HG03135 (cell line): ENCODE measurements around the gene PBX2.
"Not testable (repeated sequence)": the region's sequence is repeated elsewhere in the genome, so short reads cannot be mapped to it uniquely, and the experiment has no call there.

Experiments
- ATAC-seq: cut with Tn5 transposase; IDR thresholded peaks from one replicate; pipeline ENCODE4 v1.9.1; 2021; ENCODE audit warnings: mild to moderate bottlenecking, moderate library complexity; ENCODE audit not compliant: unreplicated experiment

PBX2 gene

GRCh38 chr6:32151863-32152768 is 37.9 kb downstream of the PBX2 start, which contains the start of gene PRRT1:
Gene PRRT1, minus strand, starts transcription at chr6:32151939. Its CDS starts 112 bp downstream, at chr6:32151827.
- no peak for ATAC-seq

GRCh38 chr6:32151181-32151862 is 38.7 kb downstream of the PBX2 start:
- ATAC-seq, result no peak

GRCh38 chr6:32149932-32150870 is 39.8 kb downstream of the PBX2 start:
- ATAC-seq, result no peak

- no peak for ATAC-seq
Observed at GRCh38 chr6:32149092-32149755, 40.8 kb downstream of the PBX2 start.

- ATAC-seq, result no peak
Observed at GRCh38 chr6:32148289-32149091, 41.5 kb downstream of the PBX2 start.

GRCh38 chr6:32147401-32148132 is 42.4 kb downstream of the PBX2 start:
- no peak for ATAC-seq

- ATAC-seq, result no peak
Observed at GRCh38 chr6:32146687-32147086, 43.3 kb downstream of the PBX2 start.

- ATAC-seq, result no peak
Observed at GRCh38 chr6:32146287-32146686, 43.7 kb downstream of the PBX2 start.

- ATAC-seq, result not testable (repeated sequence)
Observed at GRCh38 chr6:32144238-32144637, 45.8 kb downstream of the PBX2 start.

GRCh38 chr6:32140420-32141046 is 49.5 kb downstream of the PBX2 start:
- no peak for ATAC-seq

- no peak for ATAC-seq
Observed at GRCh38 chr6:32139590-32139989, 50.4 kb downstream of the PBX2 start.

GRCh38 chr6:32137454-32137853 is 52.5 kb downstream of the PBX2 start:
- no peak for ATAC-seq
